Measurements from ENCODE around the gene NALCN. TPM values are rescaled to one million over a fixed set of nuclear protein-coding genes. Genes with fewer than 3 reads are reported as not detected.

Gene NALCN
- total and polyA plus RNA-seq, 9 donors: 0.24 to 1.2 (median 0.33) TPM

GRCh38 chr13:101264931-101265330, 151.4 kb downstream of the NALCN start:
- Histone ChIP-seq H3K27ac (ENCODE audit: low read length) (no peak overlapping the region), H3K4me3 (ENCODE audit: low read length) (no peak overlapping the region), H3K27me3 (ENCODE audit: control insufficient read depth, insufficient read depth, low read length) (no peaks in the 10 kb centered on the region), H3K9me3 (replicated peaks; ENCODE audit: control insufficient read depth, low read depth, low read length) (no peaks in the 10 kb centered on the region), H3K4me1 (ENCODE audit: control insufficient read depth, insufficient read depth, low read length) (no peaks in the 10 kb centered on the region), H3K36me3 (ENCODE audit: control insufficient read depth, insufficient read depth, low read length) (no peaks in the 10 kb centered on the region)
- WGBS (ENCODE audit: insufficient coverage): 40% methylated on average over 1 of the region's 2 CpGs
- DNase-seq: no peak

GRCh38 chr13:101262306-101262705, 154.0 kb downstream of the NALCN start:
- DNase-seq: no peak
- Histone ChIP-seq H3K4me1 (ENCODE audit: control insufficient read depth, insufficient read depth, low read length) (no peaks in the 10 kb centered on the region), H3K4me3 (ENCODE audit: low read length) (no peak overlapping the region), H3K27me3 (ENCODE audit: control insufficient read depth, insufficient read depth, low read length) (no peaks in the 10 kb centered on the region), H3K27ac (ENCODE audit: low read length) (no peak overlapping the region), H3K9me3 (replicated peaks; ENCODE audit: control insufficient read depth, low read depth, low read length) (no peaks in the 10 kb centered on the region), H3K36me3 (ENCODE audit: control insufficient read depth, insufficient read depth, low read length) (no peaks in the 10 kb centered on the region)
- no CpG with 5 or more reads among the region's 2 CpGs for WGBS (ENCODE audit: insufficient coverage)

GRCh38 chr13:101258509-101258908, 157.8 kb downstream of the NALCN start:
- no peak for DNase-seq
- no peak overlapping the region for H3K4me3 ChIP-seq (ENCODE audit: low read length)
- H3K9me3 ChIP-seq (replicated peaks; ENCODE audit: control insufficient read depth, low read depth, low read length): no peaks in the 10 kb centered on the region
- WGBS (ENCODE audit: insufficient coverage): no CpG with 5 or more reads among the region's 6 CpGs
- no peaks in the 10 kb centered on the region for H3K36me3 ChIP-seq (ENCODE audit: control insufficient read depth, insufficient read depth, low read length)
- H3K27me3 ChIP-seq (ENCODE audit: control insufficient read depth, insufficient read depth, low read length): no peaks in the 10 kb centered on the region
- H3K27ac ChIP-seq (ENCODE audit: low read length): no peak overlapping the region
- no peaks in the 10 kb centered on the region for H3K4me1 ChIP-seq (ENCODE audit: control insufficient read depth, insufficient read depth, low read length)

GRCh38 chr13:101258071-101258470, 158.2 kb downstream of the NALCN start:
- no peaks in the 10 kb centered on the region for H3K27me3 ChIP-seq (ENCODE audit: control insufficient read depth, insufficient read depth, low read length)
- H3K27ac ChIP-seq (ENCODE audit: low read length): no peak overlapping the region
- no peak overlapping the region for H3K4me3 ChIP-seq (ENCODE audit: low read length)
- H3K36me3 ChIP-seq (ENCODE audit: control insufficient read depth, insufficient read depth, low read length): no peaks in the 10 kb centered on the region
- 74% methylated on average over 11 of the region's 11 CpGs for WGBS (ENCODE audit: insufficient coverage)
- no peaks in the 10 kb centered on the region for H3K4me1 ChIP-seq (ENCODE audit: control insufficient read depth, insufficient read depth, low read length)
- no peaks in the 10 kb centered on the region for H3K9me3 ChIP-seq (replicated peaks; ENCODE audit: control insufficient read depth, low read depth, low read length)
- DNase-seq: no peak

GRCh38 chr13:101248739-101249514, 167.4 kb downstream of the NALCN start:
- no peaks in the 10 kb centered on the region for H3K36me3 ChIP-seq (ENCODE audit: control insufficient read depth, insufficient read depth, low read length)
- DNase-seq: no peak
- no peaks in the 10 kb centered on the region for H3K4me1 ChIP-seq (ENCODE audit: control insufficient read depth, insufficient read depth, low read length)
- peaks cover 4% of the 10 kb centered on the region for H3K9me3 ChIP-seq (replicated peaks; ENCODE audit: control insufficient read depth, low read depth, low read length)
- H3K27ac ChIP-seq (ENCODE audit: low read length): no peak overlapping the region
- WGBS (ENCODE audit: insufficient coverage): no CpG with 5 or more reads among the region's 2 CpGs
- no peaks in the 10 kb centered on the region for H3K27me3 ChIP-seq (ENCODE audit: control insufficient read depth, insufficient read depth, low read length)
- no peak overlapping the region for H3K4me3 ChIP-seq (ENCODE audit: low read length)

GRCh38 chr13:101242720-101243119, 173.6 kb downstream of the NALCN start:
- no peak for DNase-seq
- Histone ChIP-seq H3K4me3 (ENCODE audit: low read length) (no peak overlapping the region), H3K27me3 (ENCODE audit: control insufficient read depth, insufficient read depth, low read length) (no peaks in the 10 kb centered on the region), H3K27ac (ENCODE audit: low read length) (no peak overlapping the region), H3K36me3 (ENCODE audit: control insufficient read depth, insufficient read depth, low read length) (no peaks in the 10 kb centered on the region), H3K4me1 (ENCODE audit: control insufficient read depth, insufficient read depth, low read length) (no peaks in the 10 kb centered on the region), H3K9me3 (replicated peaks; ENCODE audit: control insufficient read depth, low read depth, low read length) (no peaks in the 10 kb centered on the region)

- Histone ChIP-seq H3K4me3 (ENCODE audit: low read length) (no peak overlapping the region), H3K36me3 (ENCODE audit: control insufficient read depth, insufficient read depth, low read length) (no peaks in the 10 kb centered on the region), H3K9me3 (replicated peaks; ENCODE audit: control insufficient read depth, low read depth, low read length) (no peaks in the 10 kb centered on the region), H3K27me3 (ENCODE audit: control insufficient read depth, insufficient read depth, low read length) (no peaks in the 10 kb centered on the region), H3K4me1 (ENCODE audit: control insufficient read depth, insufficient read depth, low read length) (no peaks in the 10 kb centered on the region), H3K27ac (ENCODE audit: low read length) (no peak overlapping the region)
- DNase-seq: no peak
Observed at GRCh38 chr13:101238555-101238954, 177.8 kb downstream of the NALCN start.

GRCh38 chr13:101231751-101232428, 184.4 kb downstream of the NALCN start:
- Histone ChIP-seq H3K27me3 (ENCODE audit: control insufficient read depth, insufficient read depth, low read length) (no peaks in the 10 kb centered on the region), H3K36me3 (ENCODE audit: control insufficient read depth, insufficient read depth, low read length) (no peaks in the 10 kb centered on the region), H3K4me1 (ENCODE audit: control insufficient read depth, insufficient read depth, low read length) (no peaks in the 10 kb centered on the region), H3K9me3 (replicated peaks; ENCODE audit: control insufficient read depth, low read depth, low read length) (no peaks in the 10 kb centered on the region), H3K4me3 (ENCODE audit: low read length) (no peak overlapping the region), H3K27ac (ENCODE audit: low read length) (no peak overlapping the region)
- 83% methylated on average over 1 of the region's 5 CpGs for WGBS (ENCODE audit: insufficient coverage)
- no peak for DNase-seq

GRCh38 chr13:101230271-101230890, 185.9 kb downstream of the NALCN start:
- Histone ChIP-seq H3K36me3 (ENCODE audit: control insufficient read depth, insufficient read depth, low read length) (no peaks in the 10 kb centered on the region), H3K27me3 (ENCODE audit: control insufficient read depth, insufficient read depth, low read length) (no peaks in the 10 kb centered on the region), H3K27ac (ENCODE audit: low read length) (no peak overlapping the region), H3K4me3 (ENCODE audit: low read length) (no peak overlapping the region), H3K4me1 (ENCODE audit: control insufficient read depth, insufficient read depth, low read length) (no peaks in the 10 kb centered on the region), H3K9me3 (replicated peaks; ENCODE audit: control insufficient read depth, low read depth, low read length) (no peaks in the 10 kb centered on the region)
- no CpG with 5 or more reads among the region's 6 CpGs for WGBS (ENCODE audit: insufficient coverage)
- no peak for DNase-seq

- H3K36me3 ChIP-seq (ENCODE audit: control insufficient read depth, insufficient read depth, low read length): no peaks in the 10 kb centered on the region
- no peaks in the 10 kb centered on the region for H3K27me3 ChIP-seq (ENCODE audit: control insufficient read depth, insufficient read depth, low read length)
- H3K9me3 ChIP-seq (replicated peaks; ENCODE audit: control insufficient read depth, low read depth, low read length): no peaks in the 10 kb centered on the region
- DNase-seq: no peak
- 43% methylated on average over 1 of the region's 2 CpGs for WGBS (ENCODE audit: insufficient coverage)
- no peaks in the 10 kb centered on the region for H3K4me1 ChIP-seq (ENCODE audit: control insufficient read depth, insufficient read depth, low read length)
- no peak overlapping the region for H3K27ac ChIP-seq (ENCODE audit: low read length)
- H3K4me3 ChIP-seq (ENCODE audit: low read length): no peak overlapping the region
Observed at GRCh38 chr13:101219609-101220265, 196.6 kb downstream of the NALCN start.

Measured in muscle of leg (tissue), 11 donors.